ENCODE measurements around the gene DXO. TPM values are rescaled to one million over a fixed set of nuclear protein-coding genes. Genes with fewer than 3 reads are reported as not detected.
"Not testable (repeated sequence)": the region's sequence is repeated elsewhere in the genome, so short reads cannot be mapped to it uniquely, and the experiment has no call there.

Gene DXO
- polyA plus RNA-seq, 3 donors = 5.5 to 49.6 (median 10.4) TPM

- H3K4me3 Mint-ChIP-seq = no peak overlapping the region
- H3K9ac ChIP-seq (ENCODE audit: insufficient read depth, low read length, poor library complexity, severe bottlenecking) = no peak overlapping the region
- H3K27ac Mint-ChIP-seq = no peak overlapping the region
- H3K36me3 Mint-ChIP-seq = no peaks in the 10 kb centered on the region
- peaks cover 4 to 16% of the 10 kb centered on the region in 2 donors for H3K4me1 ChIP-seq (ENCODE audit: control insufficient read depth in 1 of 2, insufficient read depth in 2 of 2, low read length in 2 of 2)
- intact Hi-C loops (cut with micrococcal nuclease) = no loop called here
- H2AFZ ChIP-seq (ENCODE audit: insufficient read depth, low read depth, low read length, poor library complexity, severe bottlenecking) = no peak overlapping the region
- H3K4me3 ChIP-seq (replicated peaks in 1 of 3; ENCODE audit: low read depth in 2 of 3, low read length in 3 of 3) = no peak overlapping the region
- no peak for DNase-seq
- peaks cover 0 to 1% (median 0%) of the 10 kb centered on the region in 7 donors for H3K9me3 Mint-ChIP-seq
- 94% methylated on average over 18 of the region's 19 CpGs for WGBS (ENCODE audit: insufficient coverage)
- H3K27me3 Mint-ChIP-seq (ENCODE audit: low read depth in 3 of 3) = peaks cover 0 to 6% (median 3%) of the 10 kb centered on the region in 3 donors
- H3K4me2 ChIP-seq (replicated peaks; ENCODE audit: extremely low read depth, low read length, poor library complexity, severe bottlenecking) = no peak overlapping the region
- H3K9me3 ChIP-seq (replicated peaks in 1 of 2; ENCODE audit: control insufficient read depth in 1 of 2, insufficient read depth in 1 of 2, low read length in 2 of 2) = no peaks in the 10 kb centered on the region
- no peaks in the 10 kb centered on the region for H3K79me2 ChIP-seq (ENCODE audit: insufficient read depth, low read length)
- TF ChIP-seq, protein P1, sequence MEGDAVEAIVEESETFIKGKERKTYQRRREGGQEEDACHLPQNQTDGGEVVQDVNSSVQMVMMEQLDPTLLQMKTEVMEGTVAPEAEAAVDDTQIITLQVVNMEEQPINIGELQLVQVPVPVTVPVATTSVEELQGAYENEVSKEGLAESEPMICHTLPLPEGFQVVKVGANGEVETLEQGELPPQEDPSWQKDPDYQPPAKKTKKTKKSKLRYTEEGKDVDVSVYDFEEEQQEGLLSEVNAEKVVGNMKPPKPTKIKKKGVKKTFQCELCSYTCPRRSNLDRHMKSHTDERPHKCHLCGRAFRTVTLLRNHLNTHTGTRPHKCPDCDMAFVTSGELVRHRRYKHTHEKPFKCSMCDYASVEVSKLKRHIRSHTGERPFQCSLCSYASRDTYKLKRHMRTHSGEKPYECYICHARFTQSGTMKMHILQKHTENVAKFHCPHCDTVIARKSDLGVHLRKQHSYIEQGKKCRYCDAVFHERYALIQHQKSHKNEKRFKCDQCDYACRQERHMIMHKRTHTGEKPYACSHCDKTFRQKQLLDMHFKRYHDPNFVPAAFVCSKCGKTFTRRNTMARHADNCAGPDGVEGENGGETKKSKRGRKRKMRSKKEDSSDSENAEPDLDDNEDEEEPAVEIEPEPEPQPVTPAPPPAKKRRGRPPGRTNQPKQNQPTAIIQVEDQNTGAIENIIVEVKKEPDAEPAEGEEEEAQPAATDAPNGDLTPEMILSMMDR (IDR thresholded peaks at IDR 0.05) = no peak
- H4K20me1 ChIP-seq (ENCODE audit: insufficient read depth, low read length) = no peaks in the 10 kb centered on the region
- H3K27ac ChIP-seq (ENCODE audit: low read depth in 1 of 2, low read length in 2 of 2) = no peak overlapping the region
- H3K27me3 ChIP-seq (ENCODE audit: control insufficient read depth in 2 of 2, insufficient read depth in 2 of 2, low read length in 2 of 2) = no peaks in the 10 kb centered on the region
- peaks cover 10% of the 10 kb centered on the region for H3K4me1 Mint-ChIP-seq
- no peaks in the 10 kb centered on the region for H3K36me3 ChIP-seq (replicated peaks in 1 of 2; ENCODE audit: control insufficient read depth in 1 of 2, insufficient read depth in 2 of 2, low read length in 2 of 2)
Observed at GRCh38 chr6:31933537-31933936, 38.4 kb downstream of the DXO start.

DNA sequence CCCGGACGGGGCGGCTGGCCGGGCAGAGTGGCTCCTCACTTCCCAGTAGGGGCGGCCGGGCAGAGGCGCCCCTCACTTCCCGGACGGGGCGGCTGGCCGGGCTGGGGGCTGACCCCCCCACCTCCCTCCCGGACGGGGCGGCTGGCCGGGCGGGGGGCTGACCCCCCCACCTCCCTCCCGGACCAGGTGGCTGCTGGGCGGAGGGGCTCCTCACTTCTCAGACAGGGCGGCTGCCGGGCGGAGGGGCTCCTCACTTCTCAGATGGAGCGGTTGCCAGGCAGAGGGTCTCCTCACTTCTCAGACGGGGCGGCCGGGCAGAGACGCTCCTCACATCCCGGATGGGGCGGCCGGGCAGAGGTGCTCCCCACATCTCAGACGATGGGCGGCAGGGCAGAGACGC is 39.8 kb downstream of the DXO start:
- H3K79me2 ChIP-seq (ENCODE audit: insufficient read depth, low read length); H3K36me3 Mint-ChIP-seq; intact Hi-C loops (cut with micrococcal nuclease); H4K20me1 ChIP-seq (ENCODE audit: insufficient read depth, low read length); H3K27me3 ChIP-seq (ENCODE audit: control insufficient read depth in 2 of 2, insufficient read depth in 2 of 2, low read length in 2 of 2); H3K9me3 Mint-ChIP-seq; H3K4me3 ChIP-seq (replicated peaks in 1 of 3; ENCODE audit: low read depth in 2 of 3, low read length in 3 of 3); H3K27ac ChIP-seq (ENCODE audit: low read depth in 1 of 2, low read length in 2 of 2); H3K4me2 ChIP-seq (replicated peaks; ENCODE audit: extremely low read depth, low read length, poor library complexity, severe bottlenecking); H3K4me3 Mint-ChIP-seq; H3K27me3 Mint-ChIP-seq (ENCODE audit: low read depth in 3 of 3); H3K9ac ChIP-seq (ENCODE audit: insufficient read depth, low read length, poor library complexity, severe bottlenecking); H3K36me3 ChIP-seq (replicated peaks in 1 of 2; ENCODE audit: control insufficient read depth in 1 of 2, insufficient read depth in 2 of 2, low read length in 2 of 2); H3K27ac Mint-ChIP-seq; H3K9me3 ChIP-seq (replicated peaks in 1 of 2; ENCODE audit: control insufficient read depth in 1 of 2, insufficient read depth in 1 of 2, low read length in 2 of 2); H2AFZ ChIP-seq (ENCODE audit: insufficient read depth, low read depth, low read length, poor library complexity, severe bottlenecking); DNase-seq: not testable (repeated sequence)
- peaks cover 4 to 29% of the 10 kb centered on the region in 2 donors for H3K4me1 ChIP-seq (ENCODE audit: control insufficient read depth in 1 of 2, insufficient read depth in 2 of 2, low read length in 2 of 2)
- peaks cover 24% of the 10 kb centered on the region for H3K4me1 Mint-ChIP-seq
- no CpG with 5 or more reads among the region's 32 CpGs for WGBS (ENCODE audit: insufficient coverage)

Data from CD14-positive monocyte (primary cell).